IMR-90 (cell line): ENCODE data around the gene RNF4. TPM values are rescaled to one million over a fixed set of nuclear protein-coding genes. Genes with fewer than 3 reads are reported as not detected.

Source experiments
- ATAC-seq: fragments of 200-7000 bp; cut with Tn5 transposase; 2 replicates; pipeline ENCODE4 v1.9.1; 2020; ENCODE audit warnings: low read depth, mild to moderate bottlenecking, moderate library complexity
- BruUV-seq: library from RNA; stranded (reverse); fragments of 400-500 nt; replicated peaks from 2 replicates; lab custom pipeline; 2021; lab: Mats Ljungman, UMichigan
- CTCF ChIA-PET: fragments of 300-600 bp; formaldehyde crosslinking; extraction: SDS; loops from one replicate; lab custom pipeline; 2021; ENCODE audit warnings: antibody characterized with exemption; lab: Yijun Ruan, JAX
- POLR2A ChIA-PET: fragments of 300-600 bp; sonication (Branson Sonifier 250); formaldehyde crosslinking; loops from one replicate; lab custom pipeline; 2022; ENCODE audit warnings: antibody characterized with exemption; ENCODE audit not compliant: unreplicated experiment; lab: Charles Lee
- DNase-seq: peaks from one replicate; pipeline ENCODE4 v3.0.0; 2013
- H2AFZ ChIP-seq: replicated peaks from 2 replicates; pipeline ENCODE3; 2013; ENCODE audit warnings: low read length, mild to moderate bottlenecking; ENCODE audit not compliant: poor library complexity
- H2AK5ac ChIP-seq: 2 replicates; pipeline ENCODE4 v1.6.1; 2013; ENCODE audit warnings: low read depth, low read length, inconsistent platforms
- H2AK9ac ChIP-seq: replicated peaks from 2 replicates; pipeline ENCODE3; 2013; ENCODE audit warnings: mild to moderate bottlenecking, low read depth, low read length, moderate library complexity; ENCODE audit not compliant: poor library complexity
- H2BK120ac ChIP-seq: 2 replicates; pipeline ENCODE4 v1.6.1; 2013; ENCODE audit warnings: low read depth, low read length, inconsistent platforms
- H2BK15ac ChIP-seq: 3 replicates; pipeline ENCODE4 v1.6.1; 2013; ENCODE audit warnings: low read depth, low read length, inconsistent platforms
- H2BK20ac ChIP-seq: 2 replicates; pipeline ENCODE4 v1.6.1; 2013; ENCODE audit warnings: low read depth, mild to moderate bottlenecking, inconsistent platforms, low read length, moderate library complexity
- H2BK5ac ChIP-seq: 2 replicates; pipeline ENCODE4 v1.6.1; 2013; ENCODE audit warnings: mild to moderate bottlenecking, low read depth, low read length, inconsistent platforms; ENCODE audit not compliant: poor library complexity, severe bottlenecking
- H3K14ac ChIP-seq: replicated peaks from 2 replicates; pipeline ENCODE4 v1.6.1; 2013; ENCODE audit warnings: low read depth, low read length, inconsistent platforms
- H3K18ac ChIP-seq: 2 replicates; pipeline ENCODE4 v1.6.1; 2013; ENCODE audit warnings: low read depth, low read length, control low read depth
- H3K23ac ChIP-seq: 2 replicates; pipeline ENCODE4 v1.6.1; 2013; ENCODE audit warnings: low read depth, low read length, inconsistent platforms
- H3K27ac ChIP-seq: 2 replicates; pipeline ENCODE4 v1.5.1; 2013; ENCODE audit warnings: mild to moderate bottlenecking, control low read depth, low read length; ENCODE audit not compliant: insufficient read depth
- H3K27me3 ChIP-seq: 2 replicates; pipeline ENCODE4 v1.6.1; 2013; ENCODE audit warnings: low read length; ENCODE audit not compliant: control insufficient read depth, insufficient read depth
- H3K36me3 ChIP-seq: 2 replicates; pipeline ENCODE4 v1.6.1; 2013; ENCODE audit warnings: low read length, mixed read lengths; ENCODE audit not compliant: control insufficient read depth, insufficient read depth
- H3K4ac ChIP-seq: 2 replicates; pipeline ENCODE4 v1.6.1; 2013; ENCODE audit warnings: low read depth, low read length, inconsistent platforms
- H3K4me1 ChIP-seq: 2 replicates; pipeline ENCODE4 v1.6.1; 2013; ENCODE audit warnings: low read length, mixed read lengths; ENCODE audit not compliant: control insufficient read depth, insufficient read depth
- H3K4me2 ChIP-seq: 2 replicates; pipeline ENCODE4 v1.6.1; 2013; ENCODE audit warnings: low read depth, mild to moderate bottlenecking, control low read depth, low read length, moderate library complexity
- H3K4me3 ChIP-seq: 2 replicates; pipeline ENCODE4 v1.5.1; 2013; ENCODE audit warnings: low read depth, mild to moderate bottlenecking, control low read depth, low read length, moderate library complexity; ENCODE audit not compliant: insufficient read depth
- H3K56ac ChIP-seq: 2 replicates; pipeline ENCODE4 v1.6.1; 2013; ENCODE audit warnings: low read length, inconsistent platforms; ENCODE audit not compliant: insufficient read depth; ENCODE audit errors: extremely low read depth
- H3K79me1 ChIP-seq, 2 experiments: 2 replicates each; pipeline ENCODE4 v1.6.1; 2013; ENCODE audit warnings: low read length in 2 of 2, inconsistent platforms in 1 of 2, low read depth in 1 of 2
- H3K9ac ChIP-seq: 2 replicates; pipeline ENCODE4 v1.6.1; 2013; ENCODE audit warnings: low read depth, low read length, control low read depth
- H3K9me1 ChIP-seq: 2 replicates; pipeline ENCODE4 v1.6.1; 2013; ENCODE audit warnings: low read length, inconsistent platforms; ENCODE audit not compliant: insufficient read depth
- H3K9me3 ChIP-seq: 2 replicates; pipeline ENCODE4 v1.6.1; 2013; ENCODE audit warnings: low read length; ENCODE audit not compliant: control insufficient read depth, insufficient read depth
- H4K20me1 ChIP-seq: 2 replicates; pipeline ENCODE4 v1.6.1; 2013; ENCODE audit warnings: low read length, inconsistent platforms; ENCODE audit not compliant: insufficient read depth
- H4K5ac ChIP-seq: 2 replicates; pipeline ENCODE4 v1.6.1; 2013; ENCODE audit warnings: mild to moderate bottlenecking, low read depth, low read length, control low read depth
- H4K8ac ChIP-seq, 2 experiments: 2 replicates each; pipeline ENCODE4 v1.6.1; 2013; ENCODE audit warnings: low read depth in 2 of 2, low read length in 2 of 2, control low read depth in 1 of 2, inconsistent platforms in 1 of 2
- H4K91ac ChIP-seq: 2 replicates; pipeline ENCODE4 v1.6.1; 2013; ENCODE audit warnings: low read depth, low read length, inconsistent platforms; ENCODE audit not compliant: insufficient read depth
- BHLHE40 ChIP-seq: fragments of 150-350 bp; IDR thresholded peaks from 2 replicates; pipeline ENCODE4 v1.6.1; 2016; ENCODE audit warnings: mild to moderate bottlenecking, low read depth, low read length
- FOS ChIP-seq: fragments of 150-350 bp; IDR thresholded peaks from 2 replicates; pipeline ENCODE4 v1.6.1; 2016; ENCODE audit warnings: low read depth, low read length
- MXI1 ChIP-seq: IDR thresholded peaks from 2 replicates; pipeline ENCODE4 v1.6.1; 2012; ENCODE audit warnings: low read depth, mild to moderate bottlenecking, low read length, moderate library complexity, borderline replicate concordance
- RAD21 ChIP-seq: IDR thresholded peaks from 2 replicates; pipeline ENCODE4 v1.6.1; 2012; ENCODE audit warnings: low read length, improper control_type of control experiment
- WGBS, 2 experiments: methylation state at CpG; one replicate each; pipeline versions ENCODE4 v1.1.5 to v1.1.7; 2013; ENCODE audit warnings: missing lambda C conversion rate in 2 of 2; ENCODE audit not compliant: insufficient read length in 1 of 2; ENCODE audit errors: extremely low coverage in 2 of 2; 5-methylcytosine and 5-hydroxymethylcytosine counted together
- dilution Hi-C: fragments of 300-500 bp; cut with HindIII; formaldehyde crosslinking; loops from one replicate; pipeline ENCODE4 v1.14.3; 2018; ENCODE audit warnings: low sequenced_read_pairs; ENCODE audit not compliant: unreplicated experiment
- in situ Hi-C: fragments of 300-500 bp; cut with MboI; formaldehyde crosslinking; loops from 3 replicates; pipeline ENCODE4 v1.14.3; 2019; ENCODE audit warnings: low sequenced_read_pairs, inconsistent platforms, mixed read lengths
- intact Hi-C: fragments of 100-400 bp; cut with micrococcal nuclease; formaldehyde crosslinking; loops from 2 replicates; pipeline ENCODE4 v1.10.0; 2022
- polyA plus RNA-seq, 3 experiments: library from polyadenylated mRNA; depleted of rRNA; stranded (reverse); fragments of >200 nt; gene quantifications; 2 replicates each; pipeline ENCODE4 v1.2.3, GENCODE V29; 2012; ENCODE audit warnings: low replicate concordance in 1 of 3
- total RNA-seq: library from RNA; depleted of rRNA; stranded (reverse); fragments of >200 nt; gene quantifications from 2 replicates; pipeline ENCODE4 v1.2.3, GENCODE V29; 2012

RNF4 gene
- total and polyA plus RNA-seq, 2 of the 4 experiments (the other 2 are of a cell fraction), result 63.8 to 73.8 TPM

- POLR2A ChIA-PET, result interaction anchor here (0.8 kb wide), 1 partner anchor 227 kb away, joined by 3 read pairs; the partner anchor contains the start of genes HAUS3 and POLN
These were observed 482 bp downstream of the RNF4 start for GRCh38 chr4:2469192-2469984.

More at GRCh38 chr4:2469192-2469984, 482 bp downstream of the RNF4 start:
- peak overlapping the region; percentile 89 for H2AK5ac ChIP-seq
- ATAC-seq (peak; percentile 52), DNase-seq (peak; percentile 25)
- H2BK15ac ChIP-seq, result no peak overlapping the region
- dilution Hi-C loops (no loop called here), in situ Hi-C loops (no loop called here), intact Hi-C loops (loop anchor here (5.0 kb wide), 1 partner anchor 207 kb away; the partner anchor contains the start of gene MXD4)
- no TSS peak for BruUV-seq
- H3K4me1 ChIP-seq, result no peaks in the 10 kb centered on the region
- peak overlapping the region; percentile 84 for H3K56ac ChIP-seq
- no peaks in the 10 kb centered on the region for H3K9me1 ChIP-seq
- no peak overlapping the region for H2BK120ac ChIP-seq
- H3K14ac ChIP-seq, result peak overlapping the region; percentile 48
- peaks cover 50% of the 10 kb centered on the region for H4K20me1 ChIP-seq
- H3K36me3 ChIP-seq, result peaks cover 13% of the 10 kb centered on the region
- H3K9ac ChIP-seq, result peak overlapping the region; percentile 80
- peaks cover 2% of the 10 kb centered on the region; the same call in 1 of the 2 replicates for H3K9me3 ChIP-seq
- TF ChIP-seq FOS, result no peak
- 0 out of 2 replicates have a peak, but pooled peaks have one; percentile 15 for TF ChIP-seq MXI1
- TF ChIP-seq BHLHE40, result 0 out of 2 replicates have a peak, but pooled peaks have one; percentile 7
- TF ChIP-seq RAD21, result no peak
- H3K4me3 ChIP-seq, result peak overlapping the region; percentile 83
- H4K8ac ChIP-seq, result peak overlapping the region; percentile 75 to 94
- H4K91ac ChIP-seq, result peak overlapping the region; percentile 84
- H2AFZ ChIP-seq, result peak overlapping the region; percentile 96
- no peak overlapping the region for H2BK20ac ChIP-seq
- H3K79me1 ChIP-seq, result peaks cover 12 to 24% of the 10 kb centered on the region in 2 experiments
- peak overlapping the region; percentile 100 for H2AK9ac ChIP-seq
- peak overlapping the region; percentile 98 for H3K4ac ChIP-seq
- H3K27me3 ChIP-seq, result no peaks in the 10 kb centered on the region
- no peak overlapping the region for H3K18ac ChIP-seq
- peak overlapping the region; percentile 95 for H3K23ac ChIP-seq
- peak overlapping the region; percentile 80 for H3K27ac ChIP-seq
- H4K5ac ChIP-seq, result peak overlapping the region; percentile 77; the same call in 1 of the 2 replicates
- WGBS, 2 experiments, result 2% methylated on average over 36 of the region's 78 CpGs; no CpG with 5 or more reads in 1 of the 2 experiments
- H3K4me2 ChIP-seq, result peak overlapping the region; percentile 87
- CTCF ChIA-PET, result interaction anchor here (0.7 kb wide), 1 partner anchor 452 kb away, joined by 3 read pairs; no protein-coding TSS in a partner anchor
- peak overlapping the region; percentile 63 for H2BK5ac ChIP-seq
